Gastrocnemius medialis (tissue), 4 donors: Measurements from ENCODE around the gene CLHC1. TPM values are rescaled to one million over a fixed set of nuclear protein-coding genes. Genes with fewer than 3 reads are reported as not detected.
"Not testable (repeated sequence)": the region's sequence is repeated elsewhere in the genome, so short reads cannot be mapped to it uniquely, and the experiment has no call there.

ENCODE experiments used
- ATAC-seq, 2 donors: fragments of 150-250 bp; one replicate each; pipeline ENCODE4 v1.9.1; 2016
- DNase-seq, 2 donors: peaks; one replicate each; pipeline ENCODE4 v3.0.0-alpha.2; 2019
- H3K27ac ChIP-seq, 4 donors: fragments of 200-600 bp; sonication (generic); 1 replicate in 1 of 4; 2 replicates in 3 of 4; pipeline ENCODE4 v1.5.1; 2016 to 2018; ENCODE audit warnings: mild to moderate bottlenecking in 2 of 4, moderate library complexity in 1 of 4
- H3K27me3 ChIP-seq, 3 donors: fragments of 200-600 bp; sonication (generic) in 2 of 3; 1 replicate in 1 of 3; 2 replicates in 2 of 3; pipeline versions ENCODE4 v1.5.1 to v1.6.0; 2016 to 2019; ENCODE audit warnings: mild to moderate bottlenecking in 1 of 3, moderate library complexity in 1 of 3
- H3K36me3 ChIP-seq, 2 donors: fragments of 200-600 bp; sonication (generic) in 1 of 2; one replicate each; pipeline ENCODE4 v1.5.1; 2017 to 2018
- H3K4me1 ChIP-seq, 2 donors: fragments of 200-600 bp; sonication (generic) in 1 of 2; one replicate each; pipeline ENCODE4 v1.5.1; 2016 to 2017; ENCODE audit warnings: mild to moderate bottlenecking in 2 of 2
- H3K4me3 ChIP-seq, 4 donors: fragments of 200-600 bp; sonication (generic) in 3 of 4; 1 replicate in 1 of 4; 2 replicates in 3 of 4; pipeline ENCODE4 v1.5.1; 2016 to 2019; ENCODE audit warnings: mild to moderate bottlenecking in 2 of 4
- H3K9me3 ChIP-seq, 3 donors: fragments of 200-600 bp; sonication (generic) in 2 of 3; 1 replicate in 1 of 3; 2 replicates in 2 of 3; pipeline ENCODE4 v1.5.1; 2016 to 2019
- POLR2A ChIP-seq, 2 donors: fragments of 450-650 bp; IDR thresholded peaks; one replicate each; pipeline ENCODE4 v1.6.1; 2017; ENCODE audit warnings: antibody characterized with exemption in 2 of 2, mild to moderate bottlenecking in 2 of 2, moderate library complexity in 2 of 2
- in situ Hi-C, 4 donors: fragments of 200-750 bp; cut with MboI; loops; one replicate each; pipeline versions ENCODE4 v1.15.0 to v1.8.0; 2017; ENCODE audit warnings: low sequenced_read_pairs in 4 of 4
- intact Hi-C: fragments of 100-400 bp; cut with DNase I; formaldehyde crosslinking; loops from one replicate; pipeline ENCODE4 v1.15.1; 2023; ENCODE audit warnings: low total_unique reads
- total RNA-seq, 4 donors: library from RNA; depleted of rRNA; stranded (reverse); fragments of >200 nt; gene quantifications; one replicate each; pipeline versions ENCODE4 v1.1.0 to v1.2.3, GENCODE V29; 2016
- TF ChIP-seq, protein P1 (sequence below), 5 experiments: fragments of 450-650 bp in 3 of 5; fragments of 200-600 bp in 2 of 5; sonication (generic) in 2 of 5; IDR thresholded peaks in 4 of 5; conservative IDR thresholded peaks in 1 of 5; 1 replicate in 4 of 5; 2 replicates in 1 of 5; pipeline ENCODE4 v1.5.1; 2016 to 2019; ENCODE audit warnings: antibody characterized with exemption in 5 of 5, mild to moderate bottlenecking in 3 of 5, moderate library complexity in 3 of 5

The CLHC1 gene
- total RNA-seq = 1 to 10 TPM in 1 of 4 donors, under 1 TPM in 2, not detected in 1; 0.46 to 4.9 (median 0.85) TPM

DNA sequence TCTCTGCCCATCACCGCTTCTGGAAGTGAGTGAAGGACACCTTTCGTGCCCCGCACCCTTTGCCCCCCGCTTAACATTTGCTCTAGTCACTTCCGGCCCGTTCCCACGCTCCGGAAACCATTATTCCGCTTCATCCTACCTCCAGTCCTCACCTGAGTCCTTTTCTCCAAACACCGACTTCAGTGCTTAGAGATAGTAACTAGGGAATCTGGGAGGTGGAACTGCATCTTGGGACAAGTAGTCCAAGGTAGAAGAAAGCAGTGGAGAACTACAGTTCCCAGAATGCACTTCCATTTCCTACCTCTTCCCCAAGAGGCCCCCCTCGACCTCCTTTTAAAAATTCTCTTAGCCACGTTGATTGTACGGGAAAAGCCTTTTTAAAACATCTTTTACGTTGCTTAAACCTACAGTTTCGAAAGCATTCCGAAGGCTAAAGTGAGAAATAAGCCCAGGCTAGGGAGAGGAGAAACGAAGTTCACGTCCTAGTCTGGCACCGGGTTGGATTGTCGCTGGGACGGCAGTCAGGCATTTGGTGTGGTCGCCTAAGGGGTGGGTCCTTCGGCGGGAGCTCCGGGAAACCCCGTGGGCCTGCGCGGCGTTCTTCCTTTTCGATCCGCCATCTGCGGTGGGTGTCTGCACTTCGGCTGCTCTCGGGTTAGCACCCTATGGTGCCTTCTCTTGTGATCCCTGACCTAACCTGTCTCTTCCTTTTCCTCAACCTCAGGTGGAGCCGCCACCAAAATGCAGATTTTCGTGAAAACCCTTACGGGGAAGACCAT lies at the start of gene CLHC1, which contains the start of gene RPS27A:
TSS of gene CLHC1 (minus strand) at position 210 of the 779 bp plus-strand sequence. CDS start 9,882 bp downstream, outside the sequence.
TSS of gene RPS27A (plus strand) at position 605 of the 779 bp plus-strand sequence. CDS start at position 742, 137 bp downstream.
- TF ChIP-seq, protein P1, sequence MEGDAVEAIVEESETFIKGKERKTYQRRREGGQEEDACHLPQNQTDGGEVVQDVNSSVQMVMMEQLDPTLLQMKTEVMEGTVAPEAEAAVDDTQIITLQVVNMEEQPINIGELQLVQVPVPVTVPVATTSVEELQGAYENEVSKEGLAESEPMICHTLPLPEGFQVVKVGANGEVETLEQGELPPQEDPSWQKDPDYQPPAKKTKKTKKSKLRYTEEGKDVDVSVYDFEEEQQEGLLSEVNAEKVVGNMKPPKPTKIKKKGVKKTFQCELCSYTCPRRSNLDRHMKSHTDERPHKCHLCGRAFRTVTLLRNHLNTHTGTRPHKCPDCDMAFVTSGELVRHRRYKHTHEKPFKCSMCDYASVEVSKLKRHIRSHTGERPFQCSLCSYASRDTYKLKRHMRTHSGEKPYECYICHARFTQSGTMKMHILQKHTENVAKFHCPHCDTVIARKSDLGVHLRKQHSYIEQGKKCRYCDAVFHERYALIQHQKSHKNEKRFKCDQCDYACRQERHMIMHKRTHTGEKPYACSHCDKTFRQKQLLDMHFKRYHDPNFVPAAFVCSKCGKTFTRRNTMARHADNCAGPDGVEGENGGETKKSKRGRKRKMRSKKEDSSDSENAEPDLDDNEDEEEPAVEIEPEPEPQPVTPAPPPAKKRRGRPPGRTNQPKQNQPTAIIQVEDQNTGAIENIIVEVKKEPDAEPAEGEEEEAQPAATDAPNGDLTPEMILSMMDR (IDR thresholded peaks at IDR 0.05 in 4 of 5, conservative IDR thresholded peaks at IDR 0.05 in 1 of 5) = peak in 2 of 5 experiments; percentile 9 to 16
- TF ChIP-seq POLR2A (IDR thresholded peaks at IDR 0.05) = peak; percentile 85 to 87
- Histone ChIP-seq H3K9me3 (no peaks in the 10 kb centered on the region), H3K4me3 (peak within 1 kb of the TSS; percentile 72 to 96 (median 87)), H3K4me1 (peaks cover 23 to 24% of the 10 kb centered on the region in 2 donors), H3K27ac (peak within 1 kb of the TSS; percentile 89 to 96 (median 92)), H3K27me3 (no peaks in the 10 kb centered on the region), H3K36me3 (peaks cover 0 to 40% of the 10 kb centered on the region in 2 donors)
- peak; percentile 98 for ATAC-seq
- peak; percentile 86 to 87 for DNase-seq
- intact Hi-C loops = loop anchor here (1.0 to 10.0 kb wide), 7 partner anchors 37 to 383 kb away; partner anchors contain the start of genes CCDC88A, CFAP36, MTIF2 and PPP4R3B
- in situ Hi-C loops = no loop called here

DNA sequence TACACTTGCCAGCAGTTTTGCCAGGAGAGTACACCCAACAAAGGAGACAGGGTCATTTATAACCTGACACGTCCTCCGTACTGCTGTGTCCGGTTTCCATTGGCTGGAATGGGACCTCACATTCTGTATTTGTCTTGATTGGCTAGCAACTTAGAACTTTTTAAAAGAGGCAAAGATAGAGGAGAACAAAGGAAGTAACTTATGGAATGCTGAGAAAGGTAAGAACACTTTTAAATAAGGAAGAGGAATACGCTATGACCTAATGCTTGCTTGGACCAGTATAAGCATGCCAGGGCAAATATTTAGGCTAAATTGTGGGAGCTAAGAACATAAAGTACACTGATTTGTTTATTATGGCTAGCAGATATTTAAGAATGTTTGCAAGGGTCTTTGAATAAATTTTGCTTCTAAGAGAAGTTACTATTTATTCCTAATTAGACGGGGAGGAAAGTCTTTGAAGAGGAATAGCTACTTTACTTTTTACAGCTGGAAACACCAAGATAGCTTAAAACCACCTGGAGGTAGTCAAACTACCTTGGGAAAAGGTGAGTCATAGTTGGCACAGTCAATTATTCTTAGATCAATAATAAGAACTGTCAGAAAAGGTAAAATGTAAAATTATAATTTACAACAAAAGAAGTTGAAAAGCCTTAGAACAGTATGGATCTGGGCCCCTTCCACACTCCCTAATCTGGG lies 48.9 kb upstream of the CLHC1 start:
- H3K4me3 ChIP-seq, in situ Hi-C loops: not testable (repeated sequence)
- H3K27ac ChIP-seq = peak overlapping the region in 3 of 4 donors; percentile 86 to 97 (median 89)

DNA sequence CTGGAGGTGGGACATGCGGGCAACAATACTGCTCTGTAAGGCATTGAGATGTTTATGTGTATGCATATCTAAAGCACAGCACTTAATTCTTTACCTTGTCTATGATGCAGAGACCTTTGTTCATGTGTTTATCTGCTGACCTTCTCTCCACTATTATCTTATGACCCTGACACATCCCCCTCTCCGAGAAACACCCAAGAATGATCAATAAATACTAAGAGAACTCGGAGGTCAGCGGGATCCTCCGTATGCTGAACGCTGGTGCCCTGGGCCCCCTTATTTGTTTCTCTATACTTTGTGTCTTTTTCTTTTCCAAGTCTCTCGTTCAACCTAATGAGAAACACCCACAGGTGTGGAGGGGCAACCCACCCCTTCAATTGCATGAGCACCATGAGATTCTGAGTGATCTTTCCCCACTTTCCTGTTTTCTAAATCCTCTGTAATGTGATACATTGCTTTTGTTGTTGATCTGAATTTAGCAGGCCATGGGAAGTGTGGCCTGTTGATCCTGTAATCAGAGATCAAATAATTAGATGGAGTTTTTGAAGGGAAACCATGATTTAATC lies 47.8 kb upstream of the CLHC1 start:
- H3K36me3 ChIP-seq, H3K27ac ChIP-seq, DNase-seq, H3K27me3 ChIP-seq, H3K9me3 ChIP-seq, ATAC-seq, H3K4me3 ChIP-seq, H3K4me1 ChIP-seq: not testable (repeated sequence)
- intact Hi-C loops = loop anchor here (5.0 kb wide), 1 partner anchor 137 kb away; the partner anchor contains the start of gene CCDC88A
- in situ Hi-C loops = loop anchor here in 1 of 4 donors (10.0 kb wide), 1 partner anchor 235 kb away; the partner anchor contains the start of gene CFAP36

More for the DNA sequence above, 48.9 kb upstream of the CLHC1 start:
- DNase-seq, H3K4me1 ChIP-seq, ATAC-seq, H3K27me3 ChIP-seq, H3K9me3 ChIP-seq, H3K36me3 ChIP-seq: not testable (repeated sequence)
- intact Hi-C loops = loop anchor here (5.0 kb wide), 1 partner anchor 136 kb away; the partner anchor contains the start of gene CCDC88A

DNA sequence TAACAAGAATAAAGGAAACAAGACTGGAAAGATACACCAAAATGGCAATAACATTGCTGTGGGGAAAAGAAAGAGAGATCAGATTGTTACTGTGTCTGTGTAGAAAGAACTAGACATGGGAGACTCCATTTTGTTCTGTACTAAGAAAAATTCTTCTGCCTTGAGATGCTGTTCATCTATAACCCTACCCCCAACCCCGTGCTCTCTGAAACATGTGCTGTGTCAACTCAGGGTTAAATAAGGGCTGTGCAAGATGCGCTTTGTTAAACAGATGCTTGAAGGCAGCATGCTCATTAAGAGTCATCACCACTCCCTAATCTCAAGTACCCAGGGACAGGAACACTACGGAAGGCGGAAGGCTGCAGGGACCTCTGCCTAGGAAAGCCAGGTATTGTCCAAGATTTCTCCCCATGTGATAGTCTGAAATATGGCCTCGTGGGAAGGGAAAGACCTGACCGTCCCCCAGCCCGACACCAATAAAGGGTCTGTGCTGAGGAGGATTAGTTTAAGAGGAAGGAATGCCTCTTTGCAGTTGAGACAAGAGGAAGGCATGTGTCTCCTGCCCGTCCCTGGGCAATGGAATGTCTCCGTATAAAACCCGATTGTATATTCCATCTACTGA lies 47.2 kb upstream of the CLHC1 start:
- in situ Hi-C loops = loop anchor here in 1 of 4 donors (10.0 kb wide), 1 partner anchor 235 kb away; the partner anchor contains the start of gene CFAP36
- H3K27me3 ChIP-seq, intact Hi-C loops, H3K27ac ChIP-seq, H3K4me1 ChIP-seq, DNase-seq, H3K36me3 ChIP-seq, H3K4me3 ChIP-seq, ATAC-seq, H3K9me3 ChIP-seq: not testable (repeated sequence)

DNA sequence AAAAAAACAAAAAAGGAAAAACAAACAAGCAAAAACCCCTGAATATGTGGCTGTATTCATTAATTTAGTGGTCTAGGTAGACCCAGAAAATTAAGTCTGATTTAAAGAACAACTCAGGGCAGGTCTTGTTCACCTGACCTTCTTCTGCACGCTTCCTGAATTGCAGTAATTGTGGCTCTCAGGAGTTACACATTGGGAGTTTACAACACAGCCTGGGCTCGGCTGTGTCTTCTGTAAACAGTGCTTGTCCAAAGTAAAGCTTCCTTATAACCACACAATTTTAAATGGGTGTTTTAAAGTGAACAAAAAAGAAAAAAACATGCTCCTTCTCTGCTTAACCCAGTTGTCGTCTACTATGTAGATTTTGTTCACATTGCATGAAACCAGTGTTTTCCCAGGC lies 45.2 kb upstream of the CLHC1 start:
- intact Hi-C loops = no loop called here
- Histone ChIP-seq H3K9me3 (no peaks in the 10 kb centered on the region), H3K36me3 (no peaks in the 10 kb centered on the region), H3K4me1 (no peaks in the 10 kb centered on the region), H3K27ac (no peak overlapping the region), H3K4me3 (no peak overlapping the region), H3K27me3 (no peaks in the 10 kb centered on the region)
- TF ChIP-seq, protein P1 (IDR thresholded peaks at IDR 0.05 in 4 of 5, conservative IDR thresholded peaks at IDR 0.05 in 1 of 5) = no peak
- no peak for TF ChIP-seq POLR2A (IDR thresholded peaks at IDR 0.05)
- no peak for DNase-seq
- in situ Hi-C loops = loop anchor here in 1 of 4 donors (10.0 kb wide), 1 partner anchor 237 kb away; the partner anchor contains the start of gene CFAP36
- no peak for ATAC-seq

DNA sequence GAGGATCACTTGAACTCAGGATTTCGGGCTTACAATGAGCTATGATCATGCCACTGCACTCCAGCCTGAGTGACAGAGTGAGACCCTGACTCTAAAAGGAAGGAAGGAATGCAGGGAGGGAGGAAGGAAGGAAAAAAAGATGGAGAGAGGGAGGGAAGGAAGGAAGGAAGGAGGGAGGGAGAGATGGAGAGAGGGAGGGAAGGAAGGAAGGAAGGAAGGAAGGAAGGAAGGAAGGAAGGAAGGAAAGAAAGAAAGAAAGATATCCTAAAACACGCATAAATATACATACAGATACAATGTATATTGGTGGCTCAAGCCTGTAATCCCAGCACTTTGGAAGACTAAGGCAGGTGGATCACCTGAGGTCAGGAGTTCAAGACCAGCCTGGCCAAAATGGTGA lies 42.3 kb upstream of the CLHC1 start:
- H3K27me3 ChIP-seq, ATAC-seq, H3K4me1 ChIP-seq, H3K4me3 ChIP-seq, intact Hi-C loops, H3K9me3 ChIP-seq, H3K36me3 ChIP-seq, H3K27ac ChIP-seq, DNase-seq: not testable (repeated sequence)
- in situ Hi-C loops = loop anchor here in 1 of 4 donors (10.0 kb wide), 1 partner anchor 240 kb away; the partner anchor contains the start of gene CFAP36
